GM18873 (cell line): Measurements from ENCODE around the gene SLC6A1.

Source experiments
- ATAC-seq: cut with Tn5 transposase; IDR thresholded peaks from one replicate; pipeline ENCODE4 v1.9.1; 2021; ENCODE audit warnings: mild to moderate bottlenecking, moderate library complexity, moderate number of reproducible peaks; ENCODE audit not compliant: unreplicated experiment, low FRiP score

The SLC6A1 gene

GRCh38 chr3:11086856-11087255, 94.3 kb downstream of the SLC6A1 start:
- no peak for ATAC-seq

- no peak for ATAC-seq
Measured at GRCh38 chr3:11088066-11088465, 95.5 kb downstream of the SLC6A1 start.

GRCh38 chr3:11088831-11089230, 96.3 kb downstream of the SLC6A1 start:
- no peak for ATAC-seq
